SK-N-SH (cell line): ENCODE measurements around the gene ENOPH1. TPM values are rescaled to one million over a fixed set of nuclear protein-coding genes. Genes with fewer than 3 reads are reported as not detected.

Experiments
- CTCF ChIA-PET: fragments of 300-600, 350-600 bp; formaldehyde crosslinking; extraction: SDS; loops from one replicate; lab custom pipeline; 2021; lab: Yijun Ruan, JAX
- POLR2A ChIA-PET: fragments of 350-600 bp; sonication (Branson Sonifier 250); formaldehyde crosslinking; extraction: SDS; loops from one replicate; lab custom pipeline; 2020; ENCODE audit warnings: antibody characterized with exemption, inconsistent platforms; lab: Yijun Ruan, JAX
- DNase-seq: peaks from one replicate; pipeline ENCODE4 v3.0.0; 2012
- H2AFZ ChIP-seq: fragments of 200-600 bp; sonication (generic); 2 replicates; pipeline ENCODE4 v1.8.1; 2016; ENCODE audit warnings: antibody characterized with exemption, mild to moderate bottlenecking, low read depth
- H3F3A ChIP-seq: fragments of 200-600 bp; sonication (generic); replicated peaks from 2 replicates; pipeline ENCODE3; 2016; ENCODE audit warnings: antibody characterized with exemption, mild to moderate bottlenecking; ENCODE audit not compliant: insufficient read depth
- H3K27ac ChIP-seq, 2 experiments: fragments of 200-500 bp in 1 of 2; fragments of 200-600 bp in 1 of 2; sonication (Bioruptor generic) in 1 of 2; sonication (generic), shearing (Covaris generic) in 1 of 2; 2 replicates each; pipeline versions ENCODE4 v1.5.1 to v1.6.1; 2014 to 2016; ENCODE audit warnings: low read depth in 2 of 2, inconsistent platforms in 1 of 2, low read length in 1 of 2, mild to moderate bottlenecking in 1 of 2, mixed read lengths in 1 of 2
- H3K27me3 ChIP-seq: fragments of 200-600 bp; sonication (generic), shearing (Covaris generic); 2 replicates; pipeline ENCODE4 v1.6.1; 2016; ENCODE audit warnings: mixed run types; ENCODE audit not compliant: insufficient read depth
- H3K36me3 ChIP-seq, 2 experiments: fragments of 200-500 bp in 1 of 2; fragments of 200-600 bp in 1 of 2; sonication (Bioruptor generic) in 1 of 2; sonication (generic) in 1 of 2; replicated peaks in 1 of 2; 2 replicates each; pipeline versions ENCODE3 to v1.5.1; 2014 to 2016; ENCODE audit warnings: low read length in 1 of 2, mild to moderate bottlenecking in 1 of 2; ENCODE audit not compliant: insufficient read depth in 2 of 2, control insufficient read depth in 1 of 2
- H3K4me1 ChIP-seq, 2 experiments: fragments of 200-500 bp in 1 of 2; fragments of 200-600 bp in 1 of 2; sonication (Bioruptor generic) in 1 of 2; sonication (generic), shearing (Covaris generic) in 1 of 2; 2 replicates each; pipeline versions ENCODE4 v1.5.1 to v1.6.1; 2014 to 2016; ENCODE audit warnings: low read depth in 1 of 2, low read length in 1 of 2, mixed run types in 1 of 2; ENCODE audit not compliant: insufficient read depth in 2 of 2, control insufficient read depth in 1 of 2
- H3K4me2 ChIP-seq: fragments of 200-600 bp; sonication (generic), shearing (Covaris generic); 2 replicates; pipeline ENCODE4 v1.6.1; 2017; ENCODE audit warnings: mixed run types
- H3K4me3 ChIP-seq, 2 experiments: fragments of 200-500 bp in 1 of 2; fragments of 200-600 bp in 1 of 2; sonication (Bioruptor generic) in 1 of 2; sonication (generic), shearing (Covaris generic) in 1 of 2; 2 replicates each; pipeline versions ENCODE4 v1.5.1 to v1.8.1; 2014 to 2016; ENCODE audit warnings: low read depth in 2 of 2, inconsistent platforms in 1 of 2, low read length in 1 of 2, mild to moderate bottlenecking in 1 of 2, mixed read lengths in 1 of 2, moderate library complexity in 1 of 2
- H3K79me2 ChIP-seq: fragments of 200-600 bp; sonication (generic); 2 replicates; pipeline ENCODE4 v1.8.1; 2017; ENCODE audit warnings: mild to moderate bottlenecking; ENCODE audit not compliant: insufficient read depth
- H3K9ac ChIP-seq: fragments of 200-600 bp; sonication (generic); 2 replicates; pipeline ENCODE4 v1.6.1; 2017; ENCODE audit warnings: mixed run types
- H3K9me2 ChIP-seq: fragments of 200-600 bp; sonication (generic); 2 replicates; pipeline ENCODE4 v1.6.1; 2017; ENCODE audit warnings: mixed run types
- H3K9me3 ChIP-seq: fragments of 200-600 bp; sonication (generic); 2 replicates; pipeline ENCODE4 v1.6.1; 2017; ENCODE audit warnings: mixed run types, mild to moderate bottlenecking, moderate library complexity
- H4K20me1 ChIP-seq: fragments of 200-600 bp; sonication (generic); 2 replicates; pipeline ENCODE4 v1.6.1; 2017; ENCODE audit warnings: mild to moderate bottlenecking, mixed run types; ENCODE audit not compliant: insufficient read depth
- EP300 ChIP-seq, 2 experiments: IDR thresholded peaks; 2 replicates each; pipeline versions ENCODE4 v1.4.0 to v1.6.1; 2012; ENCODE audit warnings: borderline replicate concordance in 1 of 2, low read depth in 1 of 2, low read length in 1 of 2
- FOXJ3 ChIP-seq: sonication (generic); formaldehyde crosslinking; IDR thresholded peaks from 2 replicates; pipeline ENCODE4 v1.5.1; 2020; ENCODE audit warnings: mild to moderate bottlenecking, missing genetic modification reagents
- GATA2 ChIP-seq: sonication (generic); formaldehyde crosslinking; IDR thresholded peaks from 2 replicates; pipeline ENCODE4 v1.5.0; 2020; ENCODE audit warnings: mild to moderate bottlenecking, missing genetic modification reagents
- IRF3 ChIP-seq: fragments of 150-350 bp; IDR thresholded peaks from 2 replicates; pipeline ENCODE4 v1.6.1; 2016; ENCODE audit warnings: mild to moderate bottlenecking, low read depth, low read length
- MXI1 ChIP-seq: IDR thresholded peaks from 2 replicates; pipeline ENCODE4 v1.6.1; 2012; ENCODE audit warnings: mild to moderate bottlenecking, low read depth, low read length, improper control_type of control experiment
- PBX3 ChIP-seq: IDR thresholded peaks from 2 replicates; pipeline ENCODE4; 2012
- POLR2AphosphoS5 ChIP-seq: IDR thresholded peaks from 2 replicates; pipeline ENCODE4 v1.6.1; 2012; ENCODE audit warnings: low read depth, low read length
- RCOR1 ChIP-seq: fragments of 150-350 bp; IDR thresholded peaks from 2 replicates; pipeline ENCODE4 v1.6.1; 2017; ENCODE audit warnings: antibody characterized with exemption, low read length
- SIN3A ChIP-seq: IDR thresholded peaks from 2 replicates; pipeline ENCODE4 v1.6.1; 2012; ENCODE audit warnings: low read depth, mild to moderate bottlenecking, low read length, moderate library complexity, borderline replicate concordance
- SMC3 ChIP-seq: IDR thresholded peaks from 2 replicates; pipeline ENCODE4 v1.6.1; 2012; ENCODE audit warnings: low read depth, low read length, improper control_type of control experiment
- TAF1 ChIP-seq: IDR thresholded peaks from 2 replicates; pipeline ENCODE4 v1.6.1; 2012; ENCODE audit warnings: low read depth, mild to moderate bottlenecking, low read length, moderate library complexity, borderline replicate concordance
- TCF12 ChIP-seq: IDR thresholded peaks from 2 replicates; pipeline ENCODE4 v1.4.0; 2012
- TEAD4 ChIP-seq: IDR thresholded peaks from 2 replicates; pipeline ENCODE4 v1.4.0; 2012; ENCODE audit warnings: mild to moderate bottlenecking, borderline replicate concordance; ENCODE audit not compliant: insufficient read depth
- ZBTB33 ChIP-seq: IDR thresholded peaks from 2 replicates; pipeline ENCODE4 v1.4.0; 2012; ENCODE audit warnings: low read depth, borderline replicate concordance
- WGBS: methylation state at CpG from one replicate; pipeline ENCODE4 v1.1.6; 2017; ENCODE audit warnings: low lambda C conversion rate; 5-methylcytosine and 5-hydroxymethylcytosine counted together
- polyA plus RNA-seq, 3 experiments: library from polyadenylated mRNA; depleted of rRNA; stranded (reverse); fragments of >200 nt; gene quantifications; 2 replicates each; pipeline ENCODE4 v1.2.3, GENCODE V29; 2012

The ENOPH1 gene
- polyA plus RNA-seq, 1 of the 3 experiments (the other 2 are of a cell fraction), result 14.9 TPM

GRCh38 chr4:82401600-82401999 is 28.8 kb upstream of the ENOPH1 start:
- Histone ChIP-seq H3K27ac (no peak overlapping the region), H3K4me2 (no peak overlapping the region), H3K4me3 (no peak overlapping the region), H4K20me1 (no peaks in the 10 kb centered on the region), H2AFZ (no peak overlapping the region), H3K4me1 (no peaks in the 10 kb centered on the region), H3K79me2 (no peaks in the 10 kb centered on the region), H3K9me3 (no peaks in the 10 kb centered on the region), H3K9ac (no peak overlapping the region), H3K9me2 (no peaks in the 10 kb centered on the region)
- ChIA-PET CTCF (no interaction called here), POLR2A (no interaction called here)
- WGBS, result 88% methylated on average over 7 of the region's 7 CpGs
- DNase-seq, result no peak
- TF ChIP-seq ZBTB33 (no peak), GATA2 (CRISPR knock-in tag) (no peak), MXI1 (no peak), FOXJ3 (CRISPR knock-in tag) (no peak), TEAD4 (no peak), IRF3 (no peak), TCF12 (no peak)
- TF ChIP-seq, all 33 proteins: peak for 0
- H3F3A ChIP-seq, result no peaks in the 10 kb centered on the region
- H3K36me3 ChIP-seq, result no peaks in the 10 kb centered on the region
- no peaks in the 10 kb centered on the region for H3K27me3 ChIP-seq

- H3K4me2 ChIP-seq, result no peak overlapping the region
- CTCF ChIA-PET, result no interaction called here
- no peaks in the 10 kb centered on the region for H3K36me3 ChIP-seq
- no peaks in the 10 kb centered on the region for H3F3A ChIP-seq
- TF ChIP-seq RCOR1, result no peak
- TF ChIP-seq PBX3, result no peak
- no peak for TF ChIP-seq TAF1
- TF ChIP-seq EP300 (IDR thresholded peaks at IDR 0.05; ENCODE audit: borderline replicate concordance in 1 of 2, low read depth in 1 of 2, low read length in 1 of 2), result no peak
- TF ChIP-seq ZBTB33, result no peak
- TF ChIP-seq FOXJ3 (CRISPR knock-in tag), result no peak
- TF ChIP-seq POLR2AphosphoS5, result no peak
- TF ChIP-seq GATA2 (CRISPR knock-in tag), result no peak
- TF ChIP-seq SMC3, result no peak
- no peak for TF ChIP-seq SIN3A
- TF ChIP-seq, all 33 proteins: peak for 0
- 92% methylated on average over 17 of the region's 17 CpGs for WGBS
- H3K9ac ChIP-seq, result no peak overlapping the region
- H3K9me3 ChIP-seq, result no peaks in the 10 kb centered on the region
- no peak overlapping the region for H3K27ac ChIP-seq
- DNase-seq, result no peak
- POLR2A ChIA-PET, result no interaction called here
- no peaks in the 10 kb centered on the region for H3K27me3 ChIP-seq
- H3K4me3 ChIP-seq, result no peak overlapping the region
- H3K9me2 ChIP-seq, result no peaks in the 10 kb centered on the region
- no peaks in the 10 kb centered on the region for H4K20me1 ChIP-seq
- H3K79me2 ChIP-seq, result no peaks in the 10 kb centered on the region
- no peak overlapping the region for H2AFZ ChIP-seq
- H3K4me1 ChIP-seq, result no peaks in the 10 kb centered on the region
Observed at GRCh38 chr4:82402196-82402775, 28.1 kb upstream of the ENOPH1 start.
